Measurements from ENCODE around the gene ITIH5. TPM values are rescaled to one million over a fixed set of nuclear protein-coding genes. Genes with fewer than 3 reads are reported as not detected.

The ITIH5 gene
- polyA plus RNA-seq, 3 donors from 2014 or later, result not detected

- no peak for DNase-seq
- H3K4me3 Mint-ChIP-seq, result no peak overlapping the region
- peaks cover 23 to 41% of the 10 kb centered on the region in 2 donors for H3K4me1 Mint-ChIP-seq
- peaks cover 0 to 15% (median 0%) of the 10 kb centered on the region in 3 donors for H3K36me3 Mint-ChIP-seq
- peaks cover 0 to 6% (median 6%) of the 10 kb centered on the region in 3 donors for H3K27me3 Mint-ChIP-seq (ENCODE audit: low read depth in 3 of 3)
- peaks cover 0 to 4% (median 0%) of the 10 kb centered on the region in 6 donors for H3K9me3 Mint-ChIP-seq
- H3K27ac Mint-ChIP-seq, result no peak overlapping the region
These were observed 151.3 kb downstream of the ITIH5 start for GRCh38 chr10:7515439-7515838.

GRCh38 chr10:7513936-7514335, 152.8 kb downstream of the ITIH5 start:
- Mint-ChIP-seq H3K27me3 (ENCODE audit: low read depth in 3 of 3) (peaks cover 0 to 6% (median 6%) of the 10 kb centered on the region in 3 donors), H3K4me3 (no peak overlapping the region), H3K9me3 (peaks cover 0 to 15% (median 5%) of the 10 kb centered on the region in 6 donors), H3K4me1 (peaks cover 32 to 53% of the 10 kb centered on the region in 2 donors), H3K27ac (peak overlapping the region in 1 of 6 donors; percentile 79), H3K36me3 (peaks cover 7 to 21% (median 10%) of the 10 kb centered on the region in 3 donors)
- no peak for DNase-seq

DNA sequence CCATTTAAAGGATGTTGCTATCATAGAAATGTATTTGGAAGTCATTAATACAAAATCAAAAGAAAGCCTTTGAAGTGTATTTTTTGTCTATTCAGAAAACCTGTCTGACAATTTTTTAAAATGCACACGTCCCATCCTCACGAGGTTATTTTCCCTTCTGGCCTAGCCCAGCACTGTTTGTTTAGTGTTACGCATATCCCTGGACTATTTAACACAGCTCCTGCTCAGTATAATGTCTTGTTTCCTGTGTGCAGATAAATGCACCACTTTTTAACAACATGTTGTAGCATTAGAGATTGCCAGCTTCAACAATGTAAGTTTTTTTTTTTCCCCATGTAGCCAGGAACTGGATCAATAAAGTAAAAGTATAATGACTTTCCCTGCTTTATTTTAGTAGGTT, 153.3 kb downstream of the ITIH5 start:
- Mint-ChIP-seq H3K27ac (peak overlapping the region in 1 of 6 donors; percentile 79), H3K4me1 (peaks cover 37 to 58% of the 10 kb centered on the region in 2 donors), H3K4me3 (peak overlapping the region in 1 of 5 donors; percentile 41), H3K36me3 (peaks cover 7 to 24% (median 10%) of the 10 kb centered on the region in 3 donors), H3K27me3 (ENCODE audit: low read depth in 3 of 3) (peaks cover 2 to 5% (median 5%) of the 10 kb centered on the region in 3 donors), H3K9me3 (peaks cover 0 to 15% (median 5%) of the 10 kb centered on the region in 6 donors)
- DNase-seq, result no peak

GRCh38 chr10:7512487-7512886, 154.3 kb downstream of the ITIH5 start:
- H3K27ac Mint-ChIP-seq, result peak overlapping the region; percentile 18 to 78 (median 64)
- peaks cover 46 to 67% of the 10 kb centered on the region in 2 donors for H3K4me1 Mint-ChIP-seq
- peaks cover 0 to 15% (median 5%) of the 10 kb centered on the region in 6 donors for H3K9me3 Mint-ChIP-seq
- peak overlapping the region in 4 of 5 donors; percentile 40 to 73 (median 54) for H3K4me3 Mint-ChIP-seq
- peak in 1 of 3 donors; percentile 9 for DNase-seq
- peaks cover 2 to 10% (median 3%) of the 10 kb centered on the region in 3 donors for H3K27me3 Mint-ChIP-seq (ENCODE audit: low read depth in 3 of 3)
- peaks cover 7 to 19% (median 10%) of the 10 kb centered on the region in 3 donors for H3K36me3 Mint-ChIP-seq

GRCh38 chr10:7511612-7512011, 155.2 kb downstream of the ITIH5 start:
- DNase-seq, result no peak
- Mint-ChIP-seq H3K36me3 (peaks cover 7 to 19% (median 10%) of the 10 kb centered on the region in 3 donors), H3K4me3 (peak overlapping the region in 1 of 5 donors; percentile 73), H3K4me1 (peaks cover 52 to 76% of the 10 kb centered on the region in 2 donors), H3K27ac (peak overlapping the region in 5 of 6 donors; percentile 3 to 52 (median 19)), H3K27me3 (ENCODE audit: low read depth in 3 of 3) (peaks cover 0 to 14% (median under 1%) of the 10 kb centered on the region in 3 donors), H3K9me3 (peaks cover 0 to 15% (median 5%) of the 10 kb centered on the region in 6 donors)

Other genes starting within 250 kb of the ITIH5 start
- under 1 TPM in 1 of 3 donors, not detected in 2; 0.13 TPM for gene ITIH2, start 36.4 kb upstream of the ITIH5 start, polyA plus RNA-seq
- 10 to 100 TPM in 1 of 3 donors, 1 to 10 TPM in 2; 7.2 to 10.4 (median 8.9) TPM for gene KIN, start 121.0 kb upstream of the ITIH5 start, polyA plus RNA-seq
- 100 to 1,000 TPM; 377 to 560 (median 441) TPM for gene ATP5F1C, start 121.2 kb upstream of the ITIH5 start, polyA plus RNA-seq
- 10 to 100 TPM in 1 of 3 donors, 1 to 10 TPM in 2; 3.5 to 13.2 (median 5.5) TPM for gene TAF3, start 151.5 kb upstream of the ITIH5 start, polyA plus RNA-seq